Activated naive CD8-positive, alpha-beta T cell treated with anti-CD3 and anti-CD28 coated beads, Interleukin-2, amount 50 U/mL, for 24 hours (primary cell): ENCODE measurements around the gene MBD6.
"Not testable (repeated sequence)": the region's sequence is repeated elsewhere in the genome, so short reads cannot be mapped to it uniquely, and the experiment has no call there.

Experiments
- ATAC-seq: fragments of 150-1000 bp; cut with Tn5 transposase; one replicate; pipeline ENCODE4 v1.10.0; 2021
- DNase-seq: peaks from one replicate; pipeline ENCODE4 v3.0.0; 2021
- H3K27ac Mint-ChIP-seq: one replicate; pipeline ENCODE4 v1.8.0; 2021; ENCODE audit warnings: mild to moderate bottlenecking, mixed read lengths
- H3K27me3 Mint-ChIP-seq: one replicate; pipeline ENCODE4 v1.8.0; 2021; ENCODE audit warnings: mixed read lengths
- H3K36me3 Mint-ChIP-seq: one replicate; pipeline ENCODE4 v1.8.0; 2021; ENCODE audit warnings: low read depth, mixed read lengths
- H3K4me1 Mint-ChIP-seq: one replicate; pipeline ENCODE4 v1.8.0; 2021; ENCODE audit warnings: mixed read lengths
- H3K4me3 Mint-ChIP-seq: one replicate; pipeline ENCODE4 v1.8.0; 2021; ENCODE audit warnings: mild to moderate bottlenecking, moderate library complexity, mixed read lengths
- H3K9me3 Mint-ChIP-seq: one replicate; pipeline ENCODE4 v1.8.0; 2021; ENCODE audit warnings: mixed read lengths

The MBD6 gene

GRCh38 chr12:57516617-57517153 lies 5.9 kb upstream of the MBD6 start:
- DNase-seq (no peak), ATAC-seq (no peak)
- Mint-ChIP-seq H3K27ac (peak overlapping the region; percentile 49), H3K4me3 (no peak overlapping the region), H3K27me3 (no peaks in the 10 kb centered on the region), H3K36me3 (peaks cover 80% of the 10 kb centered on the region), H3K4me1 (peaks cover 35% of the 10 kb centered on the region), H3K9me3 (no peaks in the 10 kb centered on the region)

- Mint-ChIP-seq H3K27ac (peak overlapping the region; percentile 49), H3K9me3 (no peaks in the 10 kb centered on the region), H3K4me1 (peaks cover 40% of the 10 kb centered on the region), H3K4me3 (peak overlapping the region; percentile 95), H3K27me3 (peaks cover 2% of the 10 kb centered on the region), H3K36me3 (peaks cover 75% of the 10 kb centered on the region)
- ATAC-seq: no peak
- DNase-seq: no peak
Observed at GRCh38 chr12:57517187-57517586, 5.4 kb upstream of the MBD6 start.

- Mint-ChIP-seq H3K4me1 (peaks cover 42% of the 10 kb centered on the region), H3K27ac (peak overlapping the region; percentile 98), H3K4me3 (peak overlapping the region; percentile 95), H3K36me3 (peaks cover 70% of the 10 kb centered on the region)
- not testable (repeated sequence) for DNase-seq, H3K27me3 Mint-ChIP-seq, ATAC-seq, H3K9me3 Mint-ChIP-seq
Observed at GRCh38 chr12:57517718-57518117, 4.9 kb upstream of the MBD6 start.

- H3K36me3 Mint-ChIP-seq: peaks cover 64% of the 10 kb centered on the region
- H3K27ac Mint-ChIP-seq: peak overlapping the region; percentile 98
- H3K4me1 Mint-ChIP-seq: peaks cover 44% of the 10 kb centered on the region
- no peaks in the 10 kb centered on the region for H3K9me3 Mint-ChIP-seq
- H3K27me3 Mint-ChIP-seq: peaks cover 2% of the 10 kb centered on the region
- ATAC-seq: no peak
- peak overlapping the region; percentile 95 for H3K4me3 Mint-ChIP-seq
- no peak for DNase-seq
Observed at GRCh38 chr12:57518176-57518919, 4.3 kb upstream of the MBD6 start.

- no peaks in the 10 kb centered on the region for H3K9me3 Mint-ChIP-seq
- peaks cover 2% of the 10 kb centered on the region for H3K27me3 Mint-ChIP-seq
- ATAC-seq: no peak
- H3K36me3 Mint-ChIP-seq: peaks cover 59% of the 10 kb centered on the region
- H3K27ac Mint-ChIP-seq: peak overlapping the region; percentile 98
- H3K4me1 Mint-ChIP-seq: peaks cover 52% of the 10 kb centered on the region
- peak overlapping the region; percentile 95 for H3K4me3 Mint-ChIP-seq
- DNase-seq: no peak
Observed at GRCh38 chr12:57518920-57519795, 3.5 kb upstream of the MBD6 start.

- Mint-ChIP-seq H3K27me3 (peaks cover 2% of the 10 kb centered on the region), H3K27ac (peak overlapping the region; percentile 98), H3K36me3 (peaks cover 53% of the 10 kb centered on the region), H3K4me1 (peaks cover 58% of the 10 kb centered on the region), H3K9me3 (no peaks in the 10 kb centered on the region), H3K4me3 (peak overlapping the region; percentile 95)
- DNase-seq (peak; percentile 37), ATAC-seq (no peak)
Observed at GRCh38 chr12:57519796-57520052, 2.9 kb upstream of the MBD6 start.

- peak within 1 kb of the TSS; percentile 98 for H3K27ac Mint-ChIP-seq
- peak within 1 kb of the TSS; percentile 95 for H3K4me3 Mint-ChIP-seq
- peaks cover 2% of the 10 kb centered on the region for H3K27me3 Mint-ChIP-seq
- DNase-seq: peak; percentile 100
- H3K4me1 Mint-ChIP-seq: peaks cover 61% of the 10 kb centered on the region
- no peaks in the 10 kb centered on the region for H3K9me3 Mint-ChIP-seq
- peak; percentile 75 for ATAC-seq
- H3K36me3 Mint-ChIP-seq: peaks cover 50% of the 10 kb centered on the region
Observed at GRCh38 chr12:57520053-57520818, 2.4 kb upstream of the MBD6 start, which contains the start of gene DDIT3. Gene DDIT3 (minus strand): TSS chr12:57520514. CDS start chr12:57517406, 3,108 bp downstream.

GRCh38 chr12:57521525-57522010 lies 1.1 kb upstream of the MBD6 start:
- H3K36me3 Mint-ChIP-seq: peaks cover 37% of the 10 kb centered on the region
- H3K4me1 Mint-ChIP-seq: peaks cover 59% of the 10 kb centered on the region
- H3K27ac Mint-ChIP-seq: peak overlapping the region; percentile 98
- no peaks in the 10 kb centered on the region for H3K9me3 Mint-ChIP-seq
- peak; percentile 39 for DNase-seq
- ATAC-seq: no peak
- H3K27me3 Mint-ChIP-seq: peaks cover 2% of the 10 kb centered on the region
- H3K4me3 Mint-ChIP-seq: peak overlapping the region; percentile 95

- H3K27ac Mint-ChIP-seq: peak overlapping the region; percentile 87
Observed at GRCh38 chr12:57522887-57523705, 472 bp downstream of the MBD6 start.

GRCh38 chr12:57523706-57524614 lies 1.3 kb downstream of the MBD6 start:
- Mint-ChIP-seq H3K27ac (peak overlapping the region; percentile 87), H3K27me3 (peaks cover 2% of the 10 kb centered on the region), H3K4me1 (peaks cover 44% of the 10 kb centered on the region), H3K4me3 (peak overlapping the region; percentile 95), H3K9me3 (no peaks in the 10 kb centered on the region), H3K36me3 (peaks cover 25% of the 10 kb centered on the region)
- ATAC-seq (no peak), DNase-seq (no peak)

More at GRCh38 chr12:57522887-57523705, 472 bp downstream of the MBD6 start:
- H3K9me3 Mint-ChIP-seq: no peaks in the 10 kb centered on the region
- ATAC-seq: no peak
- DNase-seq: peak; percentile 51
- H3K4me3 Mint-ChIP-seq: peak overlapping the region; percentile 95
- peaks cover 52% of the 10 kb centered on the region for H3K4me1 Mint-ChIP-seq
- peaks cover 30% of the 10 kb centered on the region for H3K36me3 Mint-ChIP-seq
- H3K27me3 Mint-ChIP-seq: peaks cover 2% of the 10 kb centered on the region

- Mint-ChIP-seq H3K27ac (no peak overlapping the region), H3K27me3 (peaks cover 2% of the 10 kb centered on the region), H3K9me3 (no peaks in the 10 kb centered on the region), H3K4me3 (peak overlapping the region; percentile 95), H3K36me3 (peaks cover 18% of the 10 kb centered on the region), H3K4me1 (peaks cover 39% of the 10 kb centered on the region)
- DNase-seq (no peak), ATAC-seq (no peak)
Observed at GRCh38 chr12:57524814-57525614, 2.4 kb downstream of the MBD6 start.
